Measurements from ENCODE around the gene BMI1.

DNA sequence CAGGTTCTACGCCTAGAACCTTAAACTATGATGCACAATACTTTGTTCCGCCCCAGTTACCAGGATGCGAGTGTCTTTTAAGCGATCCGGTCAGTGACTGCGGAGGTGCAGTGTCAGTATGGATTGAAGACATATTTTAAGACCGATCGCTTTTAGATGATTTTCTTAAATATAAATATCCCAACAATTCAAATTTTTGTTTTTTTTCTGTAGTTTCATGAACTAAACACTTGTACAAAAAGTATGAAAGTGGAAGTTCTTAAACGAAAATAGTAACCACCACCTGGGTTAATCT lies 3.9 kb upstream of the BMI1 start:
- TF ChIP-seq, protein P1, sequence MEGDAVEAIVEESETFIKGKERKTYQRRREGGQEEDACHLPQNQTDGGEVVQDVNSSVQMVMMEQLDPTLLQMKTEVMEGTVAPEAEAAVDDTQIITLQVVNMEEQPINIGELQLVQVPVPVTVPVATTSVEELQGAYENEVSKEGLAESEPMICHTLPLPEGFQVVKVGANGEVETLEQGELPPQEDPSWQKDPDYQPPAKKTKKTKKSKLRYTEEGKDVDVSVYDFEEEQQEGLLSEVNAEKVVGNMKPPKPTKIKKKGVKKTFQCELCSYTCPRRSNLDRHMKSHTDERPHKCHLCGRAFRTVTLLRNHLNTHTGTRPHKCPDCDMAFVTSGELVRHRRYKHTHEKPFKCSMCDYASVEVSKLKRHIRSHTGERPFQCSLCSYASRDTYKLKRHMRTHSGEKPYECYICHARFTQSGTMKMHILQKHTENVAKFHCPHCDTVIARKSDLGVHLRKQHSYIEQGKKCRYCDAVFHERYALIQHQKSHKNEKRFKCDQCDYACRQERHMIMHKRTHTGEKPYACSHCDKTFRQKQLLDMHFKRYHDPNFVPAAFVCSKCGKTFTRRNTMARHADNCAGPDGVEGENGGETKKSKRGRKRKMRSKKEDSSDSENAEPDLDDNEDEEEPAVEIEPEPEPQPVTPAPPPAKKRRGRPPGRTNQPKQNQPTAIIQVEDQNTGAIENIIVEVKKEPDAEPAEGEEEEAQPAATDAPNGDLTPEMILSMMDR (IDR thresholded peaks at IDR 0.05 in 8 of 11, conservative IDR thresholded peaks at IDR 0.05 in 3 of 11), result no peak
- TF ChIP-seq POLR2A (IDR thresholded peaks at IDR 0.05), result no peak

Measured in spleen (tissue), 7 donors.